ENCODE results near the gene B9D2. TPM values are rescaled to one million over a fixed set of nuclear protein-coding genes. Genes with fewer than 3 reads are reported as not detected.

The B9D2 gene
- total RNA-seq, 1 experiment from 2014 or later, result 7.3 TPM

DNA sequence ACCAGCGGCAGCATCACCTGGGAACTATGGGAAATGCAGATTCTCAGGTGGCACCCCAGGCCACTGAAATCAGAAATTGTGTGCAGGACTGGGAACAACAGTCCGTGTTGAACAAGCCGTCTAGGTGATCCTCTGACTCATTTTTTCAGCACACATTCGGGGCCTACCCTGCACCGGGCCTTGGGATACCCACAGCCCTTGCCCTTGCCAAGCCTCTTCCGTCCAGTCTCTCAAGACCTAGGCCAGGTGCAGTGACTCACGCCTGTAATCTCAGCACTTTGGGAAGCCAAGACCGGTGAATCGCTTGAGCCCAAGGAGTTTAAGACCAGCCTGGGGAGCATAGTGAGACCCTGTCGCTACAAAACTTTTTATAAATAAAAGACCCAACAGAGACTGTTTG, 28.5 kb downstream of the B9D2 start:
- no peak for TF ChIP-seq EZH2 (IDR thresholded peaks at IDR 0.05)
- no peak for TF ChIP-seq YY1 (IDR thresholded peaks at IDR 0.05; ENCODE audit: extremely low read depth, insufficient replicate concordance, low read depth, low read length)
- no peak for TF ChIP-seq SIN3A (IDR thresholded peaks at IDR 0.05; ENCODE audit: low read depth)
- no peak for TF ChIP-seq EGR1 (IDR thresholded peaks at IDR 0.05; ENCODE audit: low read depth)
- TF ChIP-seq ELF1 (IDR thresholded peaks at IDR 0.05; ENCODE audit: borderline replicate concordance, low read depth), result no peak
- DNase-seq (ENCODE audit: low read depth, low spot score) (no peak), ATAC-seq (no peak)
- Histone ChIP-seq H3K9ac (ENCODE audit: low read length) (no peak overlapping the region), H4K20me1 (ENCODE audit: insufficient read depth) (no peaks in the 10 kb centered on the region), H3K36me3 (ENCODE audit: control insufficient read depth in 1 of 2, insufficient read depth in 2 of 2, low read length in 2 of 2) (peaks cover 0 to 5% of the 10 kb centered on the region in 2 experiments; a peak in 3 of 4 replicates), H3K27me3 (ENCODE audit: insufficient read depth, low read length) (no peaks in the 10 kb centered on the region), H3K4me2 (ENCODE audit: low read length) (no peak overlapping the region), H3K9me3 (ENCODE audit: control insufficient read depth in 1 of 2, insufficient read depth in 1 of 2, low read depth in 1 of 2, low read length in 2 of 2) (no peaks in the 10 kb centered on the region), H2AFZ (ENCODE audit: low read depth, low read length, poor library complexity, severe bottlenecking) (no peak overlapping the region), H3K9me2 (ENCODE audit: insufficient read depth) (no peaks in the 10 kb centered on the region), H3K4me3 (replicated peaks in 1 of 2; ENCODE audit: low read depth in 1 of 2, low read length in 2 of 2) (no peak overlapping the region), H3K27ac (ENCODE audit: low read depth, low read length) (no peak overlapping the region), H3K79me2 (ENCODE audit: insufficient read depth, low read length) (no peaks in the 10 kb centered on the region), H3K4me1 (ENCODE audit: control insufficient read depth in 1 of 2, insufficient read depth in 2 of 2, low read length in 2 of 2) (peaks cover 0 to 5% of the 10 kb centered on the region in 2 experiments; a peak in 1 of 4 replicates)
- intact Hi-C loops (cut with micrococcal nuclease), result no loop called here
- ChIA-PET RAD21 (ENCODE audit: low non-redundant PET in 1 of 2, low total read pairs in 2 of 2, uncharacterized antibody in 2 of 2, unreplicated experiment in 2 of 2) (interaction anchor here in 1 of 2 experiments (0.6 kb wide), 1 partner anchor 131 kb away, joined by 4 read pairs; no protein-coding TSS in a partner anchor), POLR2A (no interaction called here), CTCF (no interaction called here)
- no TSS peak for BruUV-seq (replicated peaks)

DNA sequence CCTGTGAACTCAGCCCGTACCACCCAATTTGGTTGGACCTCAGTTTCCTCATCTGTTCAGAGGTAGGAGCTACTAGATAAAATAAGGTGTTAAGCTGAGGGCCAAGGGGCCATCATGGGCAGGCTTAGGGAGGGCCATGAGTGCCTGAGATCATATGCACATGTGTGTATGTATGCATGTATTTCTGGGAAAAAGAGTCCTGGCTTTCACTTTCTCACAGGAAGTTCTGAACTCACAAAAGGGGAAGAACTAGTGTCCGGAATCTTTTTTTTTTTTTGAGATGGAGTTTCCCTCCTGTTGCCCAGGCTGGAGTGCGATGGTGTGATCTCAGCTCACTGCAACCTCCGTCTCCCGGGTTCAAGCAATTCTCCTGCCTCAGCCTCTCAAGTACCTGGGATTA, 29.2 kb downstream of the B9D2 start:
- Histone ChIP-seq H3K4me1 (ENCODE audit: control insufficient read depth in 1 of 2, insufficient read depth in 2 of 2, low read length in 2 of 2) (no peaks in the 10 kb centered on the region), H3K9me2 (ENCODE audit: insufficient read depth) (no peaks in the 10 kb centered on the region), H3K4me3 (replicated peaks in 1 of 2; ENCODE audit: low read depth in 1 of 2, low read length in 2 of 2) (no peak overlapping the region), H2AFZ (ENCODE audit: low read depth, low read length, poor library complexity, severe bottlenecking) (no peak overlapping the region), H3K9ac (ENCODE audit: low read length) (no peak overlapping the region), H3K9me3 (ENCODE audit: control insufficient read depth in 1 of 2, insufficient read depth in 1 of 2, low read depth in 1 of 2, low read length in 2 of 2) (no peaks in the 10 kb centered on the region), H3K36me3 (ENCODE audit: control insufficient read depth in 1 of 2, insufficient read depth in 2 of 2, low read length in 2 of 2) (peaks cover 0 to 5% of the 10 kb centered on the region in 2 experiments; a peak in 3 of 4 replicates), H3K4me2 (ENCODE audit: low read length) (no peak overlapping the region), H3K27ac (ENCODE audit: low read depth, low read length) (no peak overlapping the region), H3K79me2 (ENCODE audit: insufficient read depth, low read length) (no peaks in the 10 kb centered on the region), H4K20me1 (ENCODE audit: insufficient read depth) (no peaks in the 10 kb centered on the region), H3K27me3 (ENCODE audit: insufficient read depth, low read length) (no peaks in the 10 kb centered on the region)
- BruUV-seq (replicated peaks), result no TSS peak
- intact Hi-C loops (cut with micrococcal nuclease), result no loop called here
- TF ChIP-seq, protein P1, sequence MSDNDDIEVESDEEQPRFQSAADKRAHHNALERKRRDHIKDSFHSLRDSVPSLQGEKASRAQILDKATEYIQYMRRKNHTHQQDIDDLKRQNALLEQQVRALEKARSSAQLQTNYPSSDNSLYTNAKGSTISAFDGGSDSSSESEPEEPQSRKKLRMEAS (IDR thresholded peaks at IDR 0.05), result no peak
- TF ChIP-seq ZFX (IDR thresholded peaks at IDR 0.05) (no peak), FOSL1 (IDR thresholded peaks at IDR 0.05; ENCODE audit: low read depth) (no peak), EZH2 (IDR thresholded peaks at IDR 0.05) (no peak)
- CTCF ChIA-PET, result no interaction called here
- RAD21 ChIA-PET (ENCODE audit: low non-redundant PET in 1 of 2, low total read pairs in 2 of 2, uncharacterized antibody in 2 of 2, unreplicated experiment in 2 of 2), result no interaction called here
- DNase-seq (ENCODE audit: low read depth, low spot score), result no peak
- no peak for ATAC-seq
- POLR2A ChIA-PET, result no interaction called here
